ENCODE measurements around the gene KCNN1. TPM values are rescaled to one million over a fixed set of nuclear protein-coding genes. Genes with fewer than 3 reads are reported as not detected.

KCNN1 gene
- total and polyA plus RNA-seq, 9 of the 15 experiments (the other 6 are each of a cell fraction or from before 2014, with no cell fraction given) = 0.01 to 6.2 (median 0.72) TPM

GRCh38 chr19:18009412-18010066 lies 42.6 kb downstream of the KCNN1 start (continued):
- TF ChIP-seq TAF7 (tag; IDR thresholded peaks at IDR 0.05) (no peak), HDAC8 (tag; IDR thresholded peaks at IDR 0.05) (no peak), ZNF764 (CRISPR knock-in tag; IDR thresholded peaks at IDR 0.05; ENCODE audit: low read depth) (no peak), THAP7 (CRISPR knock-in tag; IDR thresholded peaks at IDR 0.05) (no peak), ZNF445 (CRISPR knock-in tag; IDR thresholded peaks at IDR 0.05; ENCODE audit: low read depth) (no peak), ARNT (IDR thresholded peaks at IDR 0.05) (no peak), ZFP30 (CRISPR knock-in tag; IDR thresholded peaks at IDR 0.05; ENCODE audit: borderline replicate concordance) (no peak), NEUROD1 (IDR thresholded peaks at IDR 0.05; ENCODE audit: borderline replicate concordance, low read depth, low read length, partially characterized antibody) (no peak), FOXM1 (IDR thresholded peaks at IDR 0.05; ENCODE audit: low read depth) (no peak), FOXM1 (CRISPR knock-in tag; IDR thresholded peaks at IDR 0.05; ENCODE audit: low read depth) (no peak), ZBTB17 (CRISPR knock-in tag; IDR thresholded peaks at IDR 0.05) (no peak)
- TF ChIP-seq, protein P1, sequence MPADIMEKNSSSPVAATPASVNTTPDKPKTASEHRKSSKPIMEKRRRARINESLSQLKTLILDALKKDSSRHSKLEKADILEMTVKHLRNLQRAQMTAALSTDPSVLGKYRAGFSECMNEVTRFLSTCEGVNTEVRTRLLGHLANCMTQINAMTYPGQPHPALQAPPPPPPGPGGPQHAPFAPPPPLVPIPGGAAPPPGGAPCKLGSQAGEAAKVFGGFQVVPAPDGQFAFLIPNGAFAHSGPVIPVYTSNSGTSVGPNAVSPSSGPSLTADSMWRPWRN (IDR thresholded peaks at IDR 0.05; ENCODE audit: low read depth) = no peak

All from K562 (cell line).